Duodenal mucosa (tissue), 2 donors: ENCODE data around the gene TOGARAM2.
"Not testable (repeated sequence)": the region's sequence is repeated elsewhere in the genome, so short reads cannot be mapped to it uniquely, and the experiment has no call there.

Experiments
- H3K27ac ChIP-seq: one replicate; pipeline ENCODE4 v1.7.0; 2013; ENCODE audit warnings: low read depth, low read length
- H3K27me3 ChIP-seq, 2 donors: one replicate each; pipeline ENCODE4 v1.7.0; 2013; ENCODE audit warnings: low read length in 2 of 2, control low read depth in 1 of 2; ENCODE audit not compliant: insufficient read depth in 2 of 2, control insufficient read depth in 1 of 2
- H3K36me3 ChIP-seq, 2 donors: one replicate each; pipeline ENCODE4 v1.7.0; 2013; ENCODE audit warnings: low read length in 2 of 2, control low read depth in 1 of 2; ENCODE audit not compliant: insufficient read depth in 2 of 2, control insufficient read depth in 1 of 2
- H3K4me1 ChIP-seq, 2 donors: one replicate each; pipeline ENCODE4 v1.7.0; 2013; ENCODE audit warnings: low read length in 2 of 2, control low read depth in 1 of 2; ENCODE audit not compliant: insufficient read depth in 2 of 2, control insufficient read depth in 1 of 2
- H3K4me3 ChIP-seq, 2 donors: one replicate each; pipeline ENCODE4 v1.7.0; 2013; ENCODE audit warnings: low read length in 2 of 2, low read depth in 1 of 2
- H3K9ac ChIP-seq, 2 donors: one replicate each; pipeline ENCODE4 v1.7.0; 2013; ENCODE audit warnings: low read length in 2 of 2, low read depth in 1 of 2
- H3K9me3 ChIP-seq, 2 donors: one replicate each; pipeline ENCODE4 v1.7.0; 2013; ENCODE audit warnings: low read length in 2 of 2, control low read depth in 1 of 2; ENCODE audit not compliant: control insufficient read depth in 1 of 2

Gene TOGARAM2

GRCh38 chr2:29082804-29083495 is 101.9 kb downstream of the TOGARAM2 start:
- Histone ChIP-seq H3K36me3 (no peaks in the 10 kb centered on the region), H3K9me3 (peaks cover 0 to 4% of the 10 kb centered on the region in 2 donors), H3K4me3 (no peak overlapping the region), H3K4me1 (no peaks in the 10 kb centered on the region), H3K9ac (no peak overlapping the region), H3K27ac (no peak overlapping the region), H3K27me3 (no peaks in the 10 kb centered on the region)

DNA sequence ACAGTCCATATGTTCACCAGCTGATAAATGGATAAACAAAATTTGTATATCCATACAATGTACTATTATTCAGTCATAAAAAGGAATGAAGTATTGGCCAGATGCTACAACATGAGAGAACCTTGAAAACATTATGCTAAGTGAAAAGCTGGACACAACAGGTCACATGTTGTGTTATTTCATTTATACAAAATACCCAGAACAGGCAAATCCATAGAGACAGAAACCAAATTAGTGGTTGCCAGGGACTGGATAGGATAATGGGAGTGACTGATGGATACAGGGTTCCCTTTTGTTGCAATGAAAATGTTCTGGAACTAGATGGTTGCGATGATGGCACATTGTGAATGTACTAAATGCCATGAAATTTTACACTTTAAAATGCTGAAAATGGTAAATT is 103.5 kb downstream of the TOGARAM2 start:
- Histone ChIP-seq H3K4me3 (no peak overlapping the region), H3K27ac (no peak overlapping the region), H3K9ac (no peak overlapping the region), H3K4me1 (no peaks in the 10 kb centered on the region), H3K36me3 (no peaks in the 10 kb centered on the region), H3K9me3 (peaks cover 0 to 4% of the 10 kb centered on the region in 2 donors), H3K27me3 (no peaks in the 10 kb centered on the region)

DNA sequence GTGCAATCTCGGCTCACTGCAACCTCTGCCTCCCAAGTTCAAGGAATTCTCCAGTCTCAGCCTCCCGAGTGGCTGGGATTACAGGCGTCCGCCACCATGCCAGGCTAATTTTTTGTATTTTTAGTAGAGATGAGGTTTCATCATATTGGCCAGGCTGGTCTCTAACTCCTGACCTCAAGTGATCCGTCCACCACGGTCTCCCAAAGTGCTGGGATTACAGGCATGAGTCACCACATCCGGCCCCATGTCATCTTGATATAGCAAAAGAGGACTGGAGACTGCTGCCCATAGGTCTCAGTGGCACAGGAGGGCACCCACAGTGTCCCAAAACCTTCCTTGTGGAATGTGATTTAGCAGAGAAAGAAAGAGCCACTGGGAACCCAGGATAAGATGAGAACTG is 109.2 kb downstream of the TOGARAM2 start:
- H3K27ac ChIP-seq, H3K9me3 ChIP-seq, H3K27me3 ChIP-seq, H3K4me1 ChIP-seq, H3K36me3 ChIP-seq, H3K9ac ChIP-seq, H3K4me3 ChIP-seq: not testable (repeated sequence)

GRCh38 chr2:29096969-29097368 is 115.9 kb downstream of the TOGARAM2 start:
- Histone ChIP-seq H3K4me1 (no peaks in the 10 kb centered on the region), H3K4me3 (no peak overlapping the region), H3K36me3 (no peaks in the 10 kb centered on the region), H3K27me3 (no peaks in the 10 kb centered on the region), H3K27ac (no peak overlapping the region), H3K9ac (no peak overlapping the region), H3K9me3 (no peaks in the 10 kb centered on the region)

- no peak overlapping the region for H3K9ac ChIP-seq
- no peaks in the 10 kb centered on the region for H3K36me3 ChIP-seq
- H3K4me1 ChIP-seq: no peaks in the 10 kb centered on the region
- H3K27ac ChIP-seq: no peak overlapping the region
- H3K27me3 ChIP-seq: no peaks in the 10 kb centered on the region
- no peak overlapping the region for H3K4me3 ChIP-seq
- no peaks in the 10 kb centered on the region for H3K9me3 ChIP-seq
Observed at GRCh38 chr2:29097569-29097968, 116.5 kb downstream of the TOGARAM2 start.

DNA sequence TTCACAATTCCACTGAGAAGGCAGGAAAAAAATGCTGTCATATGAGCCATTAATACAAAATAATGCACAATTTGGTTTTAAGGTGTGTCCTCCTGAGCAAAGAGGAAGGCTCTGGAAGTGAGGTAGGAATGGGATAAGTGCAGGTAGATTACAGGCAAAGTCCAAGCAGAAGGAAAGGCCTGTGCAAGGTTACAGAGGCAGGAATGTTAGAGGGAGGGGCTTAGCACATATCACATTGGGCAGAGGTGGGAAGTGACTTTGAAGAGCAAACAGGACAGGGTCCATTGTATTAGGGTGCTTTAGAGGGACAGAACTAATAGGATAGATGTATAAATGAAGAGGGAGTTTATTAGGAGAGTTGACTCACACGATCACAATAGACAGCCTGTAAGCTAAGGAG is 119.5 kb downstream of the TOGARAM2 start:
- H3K9me3 ChIP-seq: no peaks in the 10 kb centered on the region
- H3K36me3 ChIP-seq: no peaks in the 10 kb centered on the region
- no peak overlapping the region for H3K9ac ChIP-seq
- H3K27ac ChIP-seq: no peak overlapping the region
- no peaks in the 10 kb centered on the region for H3K27me3 ChIP-seq
- H3K4me1 ChIP-seq: no peaks in the 10 kb centered on the region
- no peak overlapping the region for H3K4me3 ChIP-seq
